ENCODE results near the gene SMARCC1.

The SMARCC1 gene

DNA sequence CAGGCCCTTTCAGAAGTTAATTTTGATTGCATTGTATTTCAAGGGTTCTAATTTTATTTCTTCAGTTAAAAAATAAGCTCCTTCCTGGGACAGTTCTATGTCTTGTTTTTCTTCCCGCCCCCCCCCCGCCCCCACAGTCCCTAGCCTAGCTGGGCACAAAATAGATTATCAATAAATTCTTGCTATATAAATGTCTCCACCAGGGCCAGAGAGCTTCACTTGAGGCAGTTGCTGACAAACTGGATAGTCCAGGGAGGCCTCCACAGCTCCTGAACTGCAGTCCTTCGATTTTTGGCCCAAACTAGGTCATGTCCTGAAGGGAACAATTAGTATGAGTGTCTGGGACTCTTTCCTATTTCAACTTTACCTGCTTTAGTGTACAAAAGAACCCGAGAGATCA is 193.1 kb downstream of the SMARCC1 start:
- DNase-seq (ENCODE audit: low read depth in 2 of 2), result no peak

- no peak for DNase-seq (ENCODE audit: low read depth in 2 of 2)
Observed at GRCh38 chr3:47588053-47588452, 193.6 kb downstream of the SMARCC1 start.

GRCh38 chr3:47586746-47587145 is 194.9 kb downstream of the SMARCC1 start:
- DNase-seq (ENCODE audit: low read depth in 2 of 2), result no peak

- no peak for DNase-seq (ENCODE audit: low read depth in 2 of 2)
Observed at GRCh38 chr3:47583320-47584075, 198.2 kb downstream of the SMARCC1 start.

GRCh38 chr3:47581835-47582234 is 199.9 kb downstream of the SMARCC1 start:
- DNase-seq (ENCODE audit: low read depth in 2 of 2), result no peak

DNA sequence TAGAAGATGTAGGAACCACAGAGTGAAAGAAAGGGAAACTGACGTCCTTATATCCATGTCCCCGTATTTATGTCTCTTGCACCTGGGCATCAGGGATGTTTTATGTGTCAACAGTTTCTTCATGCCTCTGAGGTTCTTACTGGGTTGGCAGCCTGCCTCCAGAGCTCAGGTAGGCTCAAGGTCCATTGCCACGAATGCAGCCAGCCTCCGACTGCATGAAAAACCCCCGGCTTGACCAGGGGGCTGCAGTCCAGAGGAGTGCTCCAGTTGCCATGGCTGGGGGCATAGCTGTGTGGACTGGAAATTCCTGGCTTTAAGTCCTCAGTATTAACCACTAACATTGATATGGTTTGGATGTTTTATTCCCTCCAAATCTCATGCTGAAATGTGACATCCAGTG is 200.3 kb downstream of the SMARCC1 start:
- DNase-seq (ENCODE audit: low read depth in 2 of 2), result no peak

DNA sequence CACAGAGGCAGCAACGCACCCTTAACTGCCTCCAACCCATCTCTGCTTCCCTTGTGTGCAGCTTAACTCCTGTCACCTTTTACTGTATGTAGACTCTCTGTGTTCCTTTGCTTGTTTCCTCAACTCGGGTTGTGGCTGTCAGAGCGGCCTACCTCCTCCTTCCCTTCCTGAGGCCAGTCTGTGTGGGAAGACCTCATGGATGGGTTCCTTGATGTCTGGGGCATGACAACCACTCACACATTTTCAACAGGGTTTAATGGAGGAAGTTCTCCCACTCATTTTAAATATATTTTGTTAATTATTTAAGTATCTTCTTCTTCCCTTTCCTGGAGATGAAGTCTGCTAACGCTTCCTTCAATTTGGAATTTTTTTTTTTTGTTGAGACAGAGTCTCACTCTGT is 201.2 kb downstream of the SMARCC1 start:
- DNase-seq (ENCODE audit: low read depth in 2 of 2), result no peak

- DNase-seq (ENCODE audit: low read depth in 2 of 2), result no peak
Observed at GRCh38 chr3:47579875-47580274, 201.8 kb downstream of the SMARCC1 start.

GRCh38 chr3:47578691-47579632 is 202.7 kb downstream of the SMARCC1 start, which contains the start of gene CSPG5:
TSS of gene CSPG5 (minus strand) at chr3:47578865. CDS start at chr3:47578693, 172 bp downstream.
- DNase-seq (ENCODE audit: low read depth in 2 of 2), result no peak

GRCh38 chr3:47578119-47578632 is 203.5 kb downstream of the SMARCC1 start:
- DNase-seq (ENCODE audit: low read depth in 2 of 2), result peak in 1 of 2 donors; percentile 33

GRCh38 chr3:47577583-47578118 is 204.0 kb downstream of the SMARCC1 start:
- DNase-seq (ENCODE audit: low read depth in 2 of 2), result no peak

DNA sequence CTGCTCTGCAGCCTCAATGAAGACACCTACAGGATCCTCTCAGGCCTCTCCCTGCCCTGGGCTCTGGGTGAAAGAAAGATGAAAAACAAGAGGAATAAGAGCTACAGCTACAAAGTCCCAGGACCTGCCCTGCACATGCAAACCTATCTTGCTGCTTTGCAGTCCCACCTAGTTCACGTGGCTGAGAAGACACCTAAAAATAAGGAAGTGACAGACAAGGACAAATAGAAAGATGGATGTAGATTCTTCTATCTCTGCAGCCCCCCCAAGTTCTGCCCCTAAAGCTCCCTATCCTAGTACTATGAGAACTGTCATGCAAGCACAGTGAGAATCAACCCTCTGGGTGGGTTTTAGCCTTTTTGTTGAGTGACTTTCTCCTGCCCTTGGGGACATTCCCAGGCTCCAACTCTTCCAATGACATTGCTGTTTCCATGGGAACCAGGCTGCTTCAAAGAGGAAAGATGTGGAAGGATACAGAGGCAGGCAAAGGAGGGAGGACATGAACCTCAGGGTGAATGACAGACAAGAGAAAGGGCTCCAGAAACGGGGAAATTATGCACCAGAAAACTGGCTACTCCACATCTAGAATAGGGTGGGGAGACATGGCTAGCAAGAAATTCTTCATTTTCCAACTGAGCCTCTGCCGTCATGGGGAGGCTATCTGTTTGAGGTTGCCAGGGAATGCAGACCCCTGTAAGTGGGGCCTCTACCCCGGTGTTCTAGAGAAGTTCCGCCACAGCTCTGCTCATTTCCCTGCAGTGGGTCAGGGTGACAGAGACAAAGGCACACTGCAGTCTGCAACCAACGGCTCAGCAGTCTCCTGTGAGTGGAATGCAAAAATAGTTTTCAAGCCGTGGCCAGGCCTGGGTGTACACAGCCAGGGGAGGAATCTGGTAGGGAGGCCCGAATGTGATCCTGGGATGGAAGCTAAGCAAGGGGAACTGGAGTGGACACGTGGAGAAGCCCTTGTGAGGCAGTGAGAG is 208.2 kb downstream of the SMARCC1 start:
- DNase-seq (ENCODE audit: low read depth in 2 of 2), result no peak

DNA sequence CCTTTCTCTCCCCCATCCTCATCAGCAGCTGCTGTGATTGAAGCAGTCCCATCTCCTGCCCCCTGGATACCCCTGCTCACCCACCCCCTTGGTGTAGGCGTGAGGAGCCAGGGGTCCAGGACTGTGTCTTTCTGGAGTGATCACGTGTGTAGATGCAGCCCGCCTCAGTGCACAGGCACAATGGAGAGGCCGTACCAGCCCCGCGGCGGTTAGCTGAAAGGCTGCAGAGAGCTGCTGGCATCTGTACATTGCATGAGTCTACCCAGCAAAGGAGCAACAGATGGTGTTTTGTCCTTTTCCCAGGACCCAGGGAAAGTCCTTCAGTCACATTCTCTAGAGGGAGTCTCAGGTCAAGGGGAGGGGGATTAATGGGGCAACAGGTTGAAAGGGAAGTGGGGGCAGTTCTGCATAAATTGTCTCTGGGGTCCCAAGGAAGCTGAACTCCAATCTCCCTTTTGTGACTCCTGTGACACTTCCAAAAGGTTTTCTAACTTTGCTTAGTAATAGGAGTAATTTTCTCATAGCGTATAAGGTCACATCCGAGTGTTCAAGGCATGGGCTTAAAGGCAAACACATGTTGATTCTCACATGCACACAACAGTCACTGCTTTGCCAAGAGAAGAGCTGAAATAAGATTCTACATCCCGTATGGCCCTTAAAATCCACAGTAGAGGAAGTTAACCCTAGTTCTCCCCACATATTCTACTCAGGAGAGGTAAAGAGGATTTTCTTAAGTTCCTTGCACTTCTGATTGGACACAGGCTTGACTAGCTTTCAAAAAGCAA is 210.1 kb downstream of the SMARCC1 start:
- no peak for DNase-seq (ENCODE audit: low read depth in 2 of 2)

DNA sequence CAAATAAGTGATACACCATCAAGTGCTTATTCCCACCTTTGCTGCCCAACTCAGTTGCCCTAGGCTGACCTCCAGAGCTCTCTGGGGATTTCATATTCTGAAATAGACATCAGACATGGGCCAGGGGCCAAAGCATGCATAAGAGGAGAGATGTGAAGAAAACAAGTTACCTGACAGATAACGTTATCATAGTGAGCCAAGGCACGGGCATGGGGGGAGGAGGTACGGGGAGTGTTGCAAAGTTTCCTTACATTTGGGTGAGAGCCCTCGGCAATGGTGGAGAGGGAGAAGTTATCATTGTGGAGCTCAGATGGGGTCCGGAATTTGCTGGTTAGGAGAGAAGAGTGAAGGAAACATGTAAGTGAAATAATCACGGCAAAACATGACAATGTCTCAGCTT is 212.8 kb downstream of the SMARCC1 start:
- no peak for DNase-seq (ENCODE audit: low read depth in 2 of 2)

DNA sequence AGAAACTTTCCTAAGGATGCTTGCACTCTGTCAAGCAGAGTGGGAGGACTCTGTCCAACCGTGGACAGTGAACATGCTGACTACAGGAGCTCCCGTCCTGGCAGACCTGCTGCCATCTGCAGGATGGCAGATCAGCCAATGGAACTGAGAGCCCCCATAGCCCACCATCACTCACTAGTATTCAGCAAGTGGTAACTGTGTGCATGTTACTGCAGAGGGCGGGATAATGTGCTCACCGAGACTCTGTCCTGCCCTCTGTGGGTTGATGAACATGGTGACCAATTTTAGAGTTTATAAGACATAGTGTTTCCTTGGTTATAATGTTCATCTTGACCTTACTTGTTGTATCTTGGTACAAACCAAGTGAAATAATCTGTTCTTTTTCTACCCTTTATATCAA is 214.5 kb downstream of the SMARCC1 start:
- no peak for DNase-seq (ENCODE audit: low read depth in 2 of 2)

DNA sequence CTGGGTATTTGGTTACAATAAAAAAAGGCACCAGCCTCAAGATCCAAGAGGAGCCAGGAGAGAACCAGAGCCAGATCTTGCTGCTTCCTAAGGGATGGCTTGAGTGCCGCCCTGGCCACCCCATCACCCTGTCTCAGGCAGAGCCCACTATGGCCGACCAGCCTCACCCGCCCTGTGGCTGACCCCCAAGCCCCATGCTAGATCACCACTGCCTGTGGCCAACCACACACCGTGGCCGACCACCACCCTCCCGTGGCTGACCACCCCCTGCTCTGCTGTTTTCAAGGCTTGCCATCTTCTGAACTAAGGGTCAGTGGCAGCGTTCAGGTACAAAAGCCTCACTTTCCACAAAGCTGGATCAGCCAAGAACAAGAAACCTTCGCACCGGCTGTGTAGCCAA is 215.0 kb downstream of the SMARCC1 start:
- no peak for DNase-seq (ENCODE audit: low read depth in 2 of 2)

- DNase-seq (ENCODE audit: low read depth in 2 of 2), result no peak
Observed at GRCh38 chr3:47565734-47566550, 215.8 kb downstream of the SMARCC1 start.

- DNase-seq (ENCODE audit: low read depth in 2 of 2), result no peak
Observed at GRCh38 chr3:47556351-47556750, 225.3 kb downstream of the SMARCC1 start.

DNA sequence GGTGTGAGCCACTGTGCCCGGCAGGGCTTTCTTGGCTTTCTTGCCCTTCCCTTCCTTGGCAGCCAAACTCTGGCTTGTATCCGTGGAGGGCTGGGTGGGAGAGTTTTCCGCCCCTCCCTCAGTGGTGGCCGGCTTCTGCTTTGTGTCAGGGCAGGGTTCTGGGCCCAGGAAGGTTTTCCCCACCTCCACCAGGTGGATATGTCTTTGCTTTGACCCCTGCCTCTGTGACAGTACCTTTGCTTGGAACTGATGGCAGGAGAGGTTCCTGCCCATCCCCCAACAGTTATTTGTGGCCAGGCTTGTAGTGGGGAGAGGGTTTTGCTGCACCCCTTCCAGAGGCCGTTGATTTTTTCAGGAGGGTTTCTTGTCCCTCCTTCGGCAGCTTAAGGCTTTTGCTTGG is 227.4 kb downstream of the SMARCC1 start:
- DNase-seq (ENCODE audit: low read depth in 2 of 2), result no peak
